HUDEP-2 (cell line): ENCODE measurements around the gene YTHDF1.

Experiments
- DNase-seq, 76 experiments: peaks; one replicate each; lab custom pipeline; 2025; ENCODE audit not compliant: unreplicated experiment in 76 of 76; lab: John Stamatoyannopoulos, UW

Gene YTHDF1

GRCh38 chr20:63216041-63216848 lies at the start of gene YTHDF1:
Gene YTHDF1, minus strand, starts transcription at chr20:63216131. Its CDS starts 239 bp downstream, at chr20:63215892.
- peak in 74 of 76 experiments; percentile 21 to 97 (median 91) for DNase-seq

DNA sequence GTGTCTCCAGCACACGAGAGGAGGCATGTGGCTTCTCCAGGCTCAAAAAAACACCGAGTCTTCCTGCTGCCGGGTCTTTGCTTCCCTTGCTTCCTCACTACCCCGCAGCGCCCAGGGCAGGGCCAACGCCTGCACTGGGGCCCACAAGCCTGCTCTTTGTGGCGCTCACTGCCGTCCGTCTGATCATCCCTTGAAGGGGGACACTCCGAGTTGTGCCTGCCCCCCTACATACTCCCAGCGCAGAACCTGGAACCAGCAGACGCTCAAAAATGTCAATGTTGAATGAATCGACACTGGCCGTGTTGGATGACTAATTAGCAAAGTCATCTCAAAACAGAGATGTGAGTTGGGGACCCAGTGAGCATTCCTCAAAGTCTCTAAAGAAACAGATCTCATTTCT lies 48.6 kb upstream of the YTHDF1 start:
- no peak for DNase-seq

DNA sequence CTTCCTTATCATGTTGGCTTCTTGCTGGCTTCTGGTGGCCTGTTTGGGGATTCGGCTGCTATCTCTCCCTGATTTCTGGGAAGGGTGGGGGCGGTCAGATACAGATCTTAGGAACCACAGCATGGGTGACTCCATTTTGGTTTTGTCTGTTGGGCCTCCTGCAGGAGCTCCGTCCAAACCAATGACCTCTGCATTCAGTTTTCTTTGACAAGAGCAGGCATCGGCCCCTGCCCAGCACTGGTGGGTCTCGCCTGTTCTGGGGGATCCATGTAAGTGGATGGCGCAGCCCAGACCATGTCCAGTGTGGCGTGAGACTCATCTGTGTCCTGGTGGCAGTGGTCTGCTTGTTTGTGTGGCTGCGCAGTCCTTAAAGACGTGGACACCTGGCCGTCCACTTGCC lies 48.1 kb upstream of the YTHDF1 start:
- peak in 14 of 76 experiments; percentile 5 to 41 (median 22) for DNase-seq

DNA sequence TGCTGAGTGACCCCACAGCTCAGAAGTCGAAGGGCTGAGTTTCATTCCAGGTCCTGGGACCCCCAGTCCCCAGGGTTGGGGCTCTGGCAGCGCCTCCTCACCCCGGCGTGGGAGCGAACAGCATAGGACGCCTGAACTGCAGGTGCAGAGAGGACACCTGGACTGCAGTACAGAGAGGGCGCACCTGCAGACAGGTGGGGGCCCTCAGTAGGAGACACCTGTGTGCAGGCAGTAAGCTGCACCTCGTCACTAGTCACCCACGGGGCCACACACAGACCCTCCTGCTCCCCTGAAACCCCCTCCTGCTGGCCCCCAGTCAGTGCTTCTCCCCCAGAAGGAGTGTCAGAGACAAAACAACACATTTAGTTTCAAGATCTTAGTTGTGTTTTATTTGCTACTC lies 46.9 kb upstream of the YTHDF1 start:
- DNase-seq: no peak

GRCh38 chr20:63261795-63262528 lies 46.0 kb upstream of the YTHDF1 start:
- DNase-seq: no peak

DNA sequence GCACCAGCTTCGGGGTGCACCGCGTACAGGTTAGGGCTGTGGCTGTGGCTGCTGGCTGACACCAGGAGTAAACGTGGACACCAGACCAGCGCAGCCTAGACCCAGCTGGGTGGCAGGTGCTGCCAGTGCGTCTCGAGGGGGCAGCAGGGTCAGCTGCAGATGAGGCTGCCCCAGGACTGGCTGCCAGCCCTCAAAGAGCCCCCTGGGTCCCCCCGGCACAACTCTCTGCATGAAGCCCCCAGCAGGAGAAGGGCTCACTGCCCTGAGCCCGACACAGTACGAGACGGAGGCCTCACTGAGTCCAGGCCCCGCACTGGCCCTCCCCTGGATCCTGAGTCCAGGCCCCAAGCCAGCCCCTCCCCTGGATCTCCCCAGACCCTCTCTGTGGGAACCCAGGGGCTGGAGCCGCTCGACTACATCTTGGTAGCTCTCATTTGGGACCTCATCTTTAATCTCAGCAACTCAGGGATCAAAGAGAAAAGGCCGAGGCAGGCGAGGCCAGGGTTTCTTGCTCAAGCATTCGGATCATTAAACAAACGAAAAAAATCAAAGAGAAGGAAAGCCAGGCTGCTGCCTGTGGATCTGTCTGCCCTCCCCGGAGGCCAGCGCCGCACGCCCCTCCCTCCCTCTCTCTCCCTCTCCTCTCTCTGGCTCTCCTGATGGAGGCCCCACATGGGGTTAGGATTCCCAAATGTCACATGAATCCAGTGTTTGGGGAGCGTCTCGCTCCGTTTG lies 45.3 kb upstream of the YTHDF1 start:
- DNase-seq: no peak

DNA sequence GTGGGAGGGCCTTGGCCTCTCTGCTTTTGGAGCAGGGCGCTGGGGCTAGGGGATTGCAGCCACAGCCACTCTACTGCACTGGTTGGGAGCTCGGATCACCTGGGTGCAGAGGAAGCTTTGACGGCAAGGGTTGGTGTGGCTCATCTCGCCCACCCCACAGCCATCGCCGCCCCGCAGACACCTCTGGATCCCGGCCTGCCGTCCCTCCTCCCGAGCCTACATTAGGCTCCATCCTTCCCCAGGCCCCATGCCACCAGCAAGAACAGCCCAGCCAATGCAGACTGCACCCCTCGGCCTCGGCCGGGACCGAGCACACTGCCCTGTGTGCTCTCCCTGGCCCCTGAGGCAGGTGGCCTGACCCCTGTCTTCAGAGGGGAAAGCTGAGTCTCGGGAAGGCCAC lies 44.6 kb upstream of the YTHDF1 start:
- DNase-seq: no peak

GRCh38 chr20:63259734-63260460 lies 44.0 kb upstream of the YTHDF1 start:
- DNase-seq: no peak

- no peak for DNase-seq
These were observed 42.9 kb upstream of the YTHDF1 start for GRCh38 chr20:63258781-63259180.

DNA sequence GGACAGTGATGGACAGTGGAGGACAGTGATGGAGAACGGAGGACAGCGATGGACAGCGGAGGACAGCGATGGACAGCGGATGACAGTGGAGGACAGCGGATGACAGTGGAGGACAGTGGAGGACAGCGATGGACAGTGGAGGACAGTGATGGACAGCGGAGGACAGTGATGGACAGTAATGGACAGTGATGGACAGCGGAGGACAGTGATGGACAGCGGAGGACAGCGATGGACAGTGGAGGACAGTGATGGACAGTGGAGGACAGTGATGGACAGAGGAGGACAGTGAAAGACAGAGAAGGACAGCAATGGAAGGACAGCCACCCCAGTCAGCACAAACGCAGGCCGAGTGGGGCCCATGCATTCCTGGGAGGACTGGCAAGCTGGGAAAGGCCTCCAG lies 41.7 kb upstream of the YTHDF1 start:
- DNase-seq: no peak

GRCh38 chr20:63256954-63257353 lies 41.0 kb upstream of the YTHDF1 start:
- no peak for DNase-seq

DNA sequence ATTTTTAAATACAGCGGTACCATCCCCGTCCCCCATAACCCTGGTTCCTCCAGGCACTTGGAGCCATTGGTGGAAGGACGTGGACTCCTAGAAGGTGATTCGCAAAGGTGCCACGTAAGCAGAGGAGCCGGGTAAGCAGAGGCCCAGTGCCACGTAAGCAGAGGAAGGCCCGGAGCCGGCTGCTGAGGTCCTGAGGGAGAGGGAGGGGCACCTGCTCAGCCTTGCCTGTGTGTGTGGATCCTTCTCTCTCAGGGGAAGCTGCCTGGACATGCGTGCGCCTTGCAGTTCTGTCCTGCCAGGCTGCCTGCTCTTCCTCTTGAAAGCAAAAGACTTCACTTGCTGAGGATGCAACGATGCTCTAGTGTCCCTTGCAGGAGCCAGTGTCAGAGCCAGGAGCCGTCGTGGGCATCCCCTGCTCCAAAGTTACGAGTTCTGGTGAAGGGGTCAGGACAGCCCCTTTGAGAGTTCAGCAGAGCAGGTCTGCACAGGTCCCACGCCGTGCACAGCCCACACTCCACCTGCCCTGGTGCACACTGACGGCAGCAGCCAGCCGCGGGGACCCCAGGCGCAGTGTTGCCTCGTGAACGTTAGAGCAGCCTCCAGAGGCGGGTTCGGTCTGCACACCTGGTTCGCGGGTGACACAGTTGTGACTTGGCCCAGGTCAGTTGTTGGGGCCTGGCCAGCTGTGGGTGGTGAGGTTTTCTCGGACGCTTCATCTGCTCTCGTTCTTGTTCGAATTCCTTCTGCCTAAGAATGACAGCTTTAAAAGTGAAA lies 40.2 kb upstream of the YTHDF1 start:
- no peak for DNase-seq

- no peak for DNase-seq
These were observed 38.9 kb upstream of the YTHDF1 start for GRCh38 chr20:63254606-63255384.

- DNase-seq: no peak
These were observed 38.3 kb upstream of the YTHDF1 start, which contains the start of gene NKAIN4 for GRCh38 chr20:63254232-63254605. Gene NKAIN4, minus strand, starts transcription at chr20:63254463. Its CDS starts 13 bp downstream, at chr20:63254450.

DNA sequence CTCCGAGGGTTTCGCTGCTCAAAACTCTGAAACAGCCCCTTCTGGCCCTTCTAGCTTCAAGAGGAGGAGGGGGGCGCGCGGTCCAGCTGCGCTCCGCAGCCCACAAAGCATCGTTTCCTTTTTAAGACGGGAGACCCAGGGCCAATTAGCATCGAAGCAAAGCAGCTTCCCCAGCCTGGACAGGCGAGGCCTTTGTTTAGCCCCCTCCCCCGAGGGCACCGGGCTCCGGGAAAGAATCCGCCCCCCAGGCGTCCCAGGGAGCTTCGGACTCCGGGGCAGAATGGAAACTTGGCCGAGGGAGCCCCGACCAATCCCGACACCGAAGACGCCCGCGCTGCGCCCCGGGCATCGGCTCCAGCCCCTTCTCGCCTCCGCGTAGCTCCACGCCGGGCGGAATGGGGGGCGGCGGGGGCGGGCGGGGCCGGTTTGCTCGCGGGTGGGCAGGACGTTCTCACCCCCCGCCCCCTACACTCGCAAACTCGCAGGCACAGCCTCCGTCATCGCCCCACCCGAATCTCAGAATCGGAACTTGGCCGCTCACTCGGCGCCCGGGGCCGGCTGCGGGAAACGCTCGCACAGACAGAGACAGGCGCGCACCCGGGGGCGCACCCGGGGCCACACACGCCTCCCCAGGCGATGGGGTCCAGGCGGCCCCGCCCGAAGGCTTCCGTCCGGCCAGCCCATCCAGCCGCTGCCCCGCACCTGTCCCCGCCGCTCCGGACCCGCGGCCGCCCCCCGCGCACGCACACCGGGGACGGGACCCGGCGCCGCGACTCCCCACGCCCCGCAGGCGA lies 37.7 kb upstream of the YTHDF1 start:
- DNase-seq: no peak

GRCh38 chr20:63253065-63253437 lies 37.1 kb upstream of the YTHDF1 start:
- no peak for DNase-seq

GRCh38 chr20:63252284-63252711 lies 36.4 kb upstream of the YTHDF1 start:
- no peak for DNase-seq

DNA sequence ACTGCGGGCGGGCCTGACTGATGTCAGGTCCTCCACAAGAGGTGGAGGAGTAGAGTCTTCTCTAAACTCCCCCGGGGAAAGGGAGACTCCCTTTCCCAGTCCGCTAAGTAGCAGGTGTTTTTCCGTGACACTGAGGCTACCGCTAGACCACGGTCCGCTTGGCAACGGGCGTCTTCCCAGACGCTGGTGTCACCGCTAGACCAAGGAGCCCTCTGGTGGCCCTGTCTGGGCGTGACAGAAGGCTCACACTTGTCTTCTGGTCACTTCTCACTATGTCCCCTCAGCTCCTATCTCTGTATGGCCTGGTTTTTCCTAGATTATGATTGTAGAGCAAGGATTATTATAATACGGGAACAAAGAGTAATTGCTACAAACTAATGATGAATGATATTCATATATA lies 35.4 kb upstream of the YTHDF1 start:
- peak in 24 of 76 experiments; percentile 4 to 48 (median 26) for DNase-seq
